HG03196 (cell line): ENCODE data around the gene CDC25A.

Experiments used
- ATAC-seq: cut with Tn5 transposase; IDR thresholded peaks from one replicate; pipeline ENCODE4 v1.9.1; 2021; ENCODE audit not compliant: unreplicated experiment

CDC25A gene

GRCh38 chr3:48196611-48197010, 8.4 kb upstream of the CDC25A start:
- ATAC-seq, result no peak

- ATAC-seq, result no peak
Measured at GRCh38 chr3:48194446-48195071, 6.3 kb upstream of the CDC25A start.

- ATAC-seq, result no peak
Measured at GRCh38 chr3:48190911-48191310, 2.7 kb upstream of the CDC25A start.

GRCh38 chr3:48189321-48189720, 1.1 kb upstream of the CDC25A start:
- no peak for ATAC-seq

GRCh38 chr3:48187579-48188265, 495 bp downstream of the CDC25A start:
- ATAC-seq, result peak; percentile 23

GRCh38 chr3:48187301-48187578, 977 bp downstream of the CDC25A start:
- ATAC-seq, result no peak

- ATAC-seq, result no peak
Measured at GRCh38 chr3:48186631-48187300, 1.5 kb downstream of the CDC25A start.

GRCh38 chr3:48185129-48185528, 3.1 kb downstream of the CDC25A start:
- no peak for ATAC-seq

- ATAC-seq, result no peak
Measured at GRCh38 chr3:48184299-48184698, 3.9 kb downstream of the CDC25A start.

- ATAC-seq, result no peak
Measured at GRCh38 chr3:48180531-48181253, 7.5 kb downstream of the CDC25A start.

- no peak for ATAC-seq
Measured at GRCh38 chr3:48180021-48180420, 8.2 kb downstream of the CDC25A start.

GRCh38 chr3:48178072-48178471, 10.1 kb downstream of the CDC25A start:
- ATAC-seq, result no peak

- no peak for ATAC-seq
Measured at GRCh38 chr3:48157950-48158376, 30.3 kb downstream of the CDC25A start.

- ATAC-seq, result no peak
Measured at GRCh38 chr3:48157202-48157840, 30.9 kb downstream of the CDC25A start.

- no peak for ATAC-seq
Measured at GRCh38 chr3:48156163-48156562, 32.1 kb downstream of the CDC25A start.

GRCh38 chr3:48155122-48155521, 33.1 kb downstream of the CDC25A start:
- no peak for ATAC-seq

GRCh38 chr3:48151807-48152427, 36.3 kb downstream of the CDC25A start:
- no peak for ATAC-seq

- no peak for ATAC-seq
Measured at GRCh38 chr3:48151058-48151806, 37.0 kb downstream of the CDC25A start.

- no peak for ATAC-seq
Measured at GRCh38 chr3:48143992-48144391, 44.2 kb downstream of the CDC25A start.

- ATAC-seq, result no peak
Measured at GRCh38 chr3:48143567-48143966, 44.6 kb downstream of the CDC25A start.
